ENCODE measurements around the gene SEMA3F.

The SEMA3F gene

GRCh38 chr3:50219285-50219684 is 64.2 kb downstream of the SEMA3F start:
- H3K27ac ChIP-seq (replicated peaks), result no peak overlapping the region
- no peak overlapping the region for H3K4me3 ChIP-seq (replicated peaks; ENCODE audit: insufficient read depth, low read length)
- TF ChIP-seq GABPA (IDR thresholded peaks at IDR 0.05; ENCODE audit: low read depth), result no peak
- TF ChIP-seq SPI1 (IDR thresholded peaks at IDR 0.05; ENCODE audit: borderline replicate concordance, low read depth), result no peak
- TF ChIP-seq, protein P1, sequence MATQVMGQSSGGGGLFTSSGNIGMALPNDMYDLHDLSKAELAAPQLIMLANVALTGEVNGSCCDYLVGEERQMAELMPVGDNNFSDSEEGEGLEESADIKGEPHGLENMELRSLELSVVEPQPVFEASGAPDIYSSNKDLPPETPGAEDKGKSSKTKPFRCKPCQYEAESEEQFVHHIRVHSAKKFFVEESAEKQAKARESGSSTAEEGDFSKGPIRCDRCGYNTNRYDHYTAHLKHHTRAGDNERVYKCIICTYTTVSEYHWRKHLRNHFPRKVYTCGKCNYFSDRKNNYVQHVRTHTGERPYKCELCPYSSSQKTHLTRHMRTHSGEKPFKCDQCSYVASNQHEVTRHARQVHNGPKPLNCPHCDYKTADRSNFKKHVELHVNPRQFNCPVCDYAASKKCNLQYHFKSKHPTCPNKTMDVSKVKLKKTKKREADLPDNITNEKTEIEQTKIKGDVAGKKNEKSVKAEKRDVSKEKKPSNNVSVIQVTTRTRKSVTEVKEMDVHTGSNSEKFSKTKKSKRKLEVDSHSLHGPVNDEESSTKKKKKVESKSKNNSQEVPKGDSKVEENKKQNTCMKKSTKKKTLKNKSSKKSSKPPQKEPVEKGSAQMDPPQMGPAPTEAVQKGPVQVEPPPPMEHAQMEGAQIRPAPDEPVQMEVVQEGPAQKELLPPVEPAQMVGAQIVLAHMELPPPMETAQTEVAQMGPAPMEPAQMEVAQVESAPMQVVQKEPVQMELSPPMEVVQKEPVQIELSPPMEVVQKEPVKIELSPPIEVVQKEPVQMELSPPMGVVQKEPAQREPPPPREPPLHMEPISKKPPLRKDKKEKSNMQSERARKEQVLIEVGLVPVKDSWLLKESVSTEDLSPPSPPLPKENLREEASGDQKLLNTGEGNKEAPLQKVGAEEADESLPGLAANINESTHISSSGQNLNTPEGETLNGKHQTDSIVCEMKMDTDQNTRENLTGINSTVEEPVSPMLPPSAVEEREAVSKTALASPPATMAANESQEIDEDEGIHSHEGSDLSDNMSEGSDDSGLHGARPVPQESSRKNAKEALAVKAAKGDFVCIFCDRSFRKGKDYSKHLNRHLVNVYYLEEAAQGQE (IDR thresholded peaks at IDR 0.05; ENCODE audit: insufficient replicate concordance, low read depth), result no peak
- TF ChIP-seq, protein P2, sequence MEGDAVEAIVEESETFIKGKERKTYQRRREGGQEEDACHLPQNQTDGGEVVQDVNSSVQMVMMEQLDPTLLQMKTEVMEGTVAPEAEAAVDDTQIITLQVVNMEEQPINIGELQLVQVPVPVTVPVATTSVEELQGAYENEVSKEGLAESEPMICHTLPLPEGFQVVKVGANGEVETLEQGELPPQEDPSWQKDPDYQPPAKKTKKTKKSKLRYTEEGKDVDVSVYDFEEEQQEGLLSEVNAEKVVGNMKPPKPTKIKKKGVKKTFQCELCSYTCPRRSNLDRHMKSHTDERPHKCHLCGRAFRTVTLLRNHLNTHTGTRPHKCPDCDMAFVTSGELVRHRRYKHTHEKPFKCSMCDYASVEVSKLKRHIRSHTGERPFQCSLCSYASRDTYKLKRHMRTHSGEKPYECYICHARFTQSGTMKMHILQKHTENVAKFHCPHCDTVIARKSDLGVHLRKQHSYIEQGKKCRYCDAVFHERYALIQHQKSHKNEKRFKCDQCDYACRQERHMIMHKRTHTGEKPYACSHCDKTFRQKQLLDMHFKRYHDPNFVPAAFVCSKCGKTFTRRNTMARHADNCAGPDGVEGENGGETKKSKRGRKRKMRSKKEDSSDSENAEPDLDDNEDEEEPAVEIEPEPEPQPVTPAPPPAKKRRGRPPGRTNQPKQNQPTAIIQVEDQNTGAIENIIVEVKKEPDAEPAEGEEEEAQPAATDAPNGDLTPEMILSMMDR (IDR thresholded peaks at IDR 0.05; ENCODE audit: insufficient read depth, low read length), result no peak
- no peak for TF ChIP-seq POLR2AphosphoS5 (IDR thresholded peaks at IDR 0.05; ENCODE audit: low read depth)

GRCh38 chr3:50220109-50220508 is 65.0 kb downstream of the SEMA3F start:
- no peaks in the 10 kb centered on the region for H3K27me3 ChIP-seq (ENCODE audit: insufficient read depth, poor library complexity, severe bottlenecking)
- no peak overlapping the region for H3K4me3 ChIP-seq (replicated peaks; ENCODE audit: insufficient read depth, low read length)
- H3K27ac ChIP-seq (replicated peaks), result no peak overlapping the region
- no peak for DNase-seq (ENCODE audit: low read depth in 1 of 2, low spot score in 1 of 2)
- no peak for TF ChIP-seq POLR2AphosphoS5 (IDR thresholded peaks at IDR 0.05; ENCODE audit: low read depth)
- no peak for TF ChIP-seq GABPA (IDR thresholded peaks at IDR 0.05; ENCODE audit: low read depth)
- TF ChIP-seq, protein P1 (IDR thresholded peaks at IDR 0.05; ENCODE audit: insufficient replicate concordance, low read depth), result no peak
- no peak for TF ChIP-seq SPI1 (IDR thresholded peaks at IDR 0.05; ENCODE audit: borderline replicate concordance, low read depth)

More at GRCh38 chr3:50219285-50219684, 64.2 kb downstream of the SEMA3F start:
- no peak for DNase-seq (ENCODE audit: low read depth in 1 of 2, low spot score in 1 of 2)
- H3K27me3 ChIP-seq (ENCODE audit: insufficient read depth, poor library complexity, severe bottlenecking), result no peaks in the 10 kb centered on the region

- no peak for TF ChIP-seq SPI1 (IDR thresholded peaks at IDR 0.05; ENCODE audit: borderline replicate concordance, low read depth)
- TF ChIP-seq GABPA (IDR thresholded peaks at IDR 0.05; ENCODE audit: low read depth), result no peak
- no peak for TF ChIP-seq POLR2AphosphoS5 (IDR thresholded peaks at IDR 0.05; ENCODE audit: low read depth)
- TF ChIP-seq, protein P2 (IDR thresholded peaks at IDR 0.05; ENCODE audit: insufficient read depth, low read length), result no peak
- TF ChIP-seq, protein P1 (IDR thresholded peaks at IDR 0.05; ENCODE audit: insufficient replicate concordance, low read depth), result no peak
- no peak overlapping the region for H3K4me3 ChIP-seq (replicated peaks; ENCODE audit: insufficient read depth, low read length)
- H3K27me3 ChIP-seq (ENCODE audit: insufficient read depth, poor library complexity, severe bottlenecking), result no peaks in the 10 kb centered on the region
- no peak overlapping the region for H3K27ac ChIP-seq (replicated peaks)
- no peak for DNase-seq (ENCODE audit: low read depth in 1 of 2, low spot score in 1 of 2)
Measured at GRCh38 chr3:50221051-50221410, 65.9 kb downstream of the SEMA3F start.
